GM12891 (cell line): Measurements from ENCODE around the gene TWF2.

Experiments
- POLR2AphosphoS5 ChIP-seq: IDR thresholded peaks from 2 replicates; pipeline ENCODE4 v1.6.1; 2011; ENCODE audit warnings: low read depth, low read length, control low read depth
- TAF1 ChIP-seq: IDR thresholded peaks from 2 replicates; pipeline ENCODE4 v1.6.1; 2011; ENCODE audit warnings: low read depth, low read length, control low read depth

GRCh38 chr3:52205727-52206372 is 33.1 kb downstream of the TWF2 start:
- TF ChIP-seq POLR2AphosphoS5 (no peak), TAF1 (no peak)
